Measurements from ENCODE around the gene AFDN.

Gene AFDN

DNA sequence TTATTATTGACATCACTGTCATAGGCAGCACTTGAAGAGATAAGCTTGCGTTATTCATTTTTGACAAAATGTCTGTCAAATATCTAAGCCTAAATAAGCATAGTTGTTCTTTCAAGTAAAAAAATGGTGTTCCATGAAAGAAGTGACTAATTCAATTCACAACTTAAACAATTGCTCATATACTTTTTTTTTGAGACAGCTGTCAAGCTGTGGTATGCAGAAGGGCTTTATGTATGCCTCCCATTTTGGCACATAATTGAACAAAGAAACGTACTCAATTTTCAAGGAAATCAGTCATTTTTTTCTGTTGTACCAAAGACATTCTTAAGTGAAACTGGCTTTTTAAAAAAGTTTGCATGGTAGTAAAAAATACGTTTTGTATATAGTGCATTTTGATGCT, 8.5 kb downstream of the AFDN start:
- Histone ChIP-seq H3K9me3 (ENCODE audit: insufficient read depth, low read depth, low read length) (no peaks in the 10 kb centered on the region), H3K27me3 (ENCODE audit: insufficient read depth, low read length, poor library complexity, severe bottlenecking) (no peaks in the 10 kb centered on the region), H3K9ac (ENCODE audit: low read depth, low read length, poor library complexity, severe bottlenecking) (no peak overlapping the region), H2AFZ (ENCODE audit: low read length) (no peak overlapping the region), H3K4me2 (ENCODE audit: low read depth, low read length, poor library complexity, severe bottlenecking) (no peak overlapping the region), H3F3A (ENCODE audit: low read depth) (no peaks in the 10 kb centered on the region), H3K79me2 (ENCODE audit: insufficient read depth, low read length) (no peaks in the 10 kb centered on the region), H3K9me2 (replicated peaks; ENCODE audit: low read depth, low read length) (no peaks in the 10 kb centered on the region), H3K4me1 (ENCODE audit: insufficient read depth, low read length, poor library complexity, severe bottlenecking) (no peaks in the 10 kb centered on the region), H4K20me1 (ENCODE audit: insufficient read depth, low read length, poor library complexity, severe bottlenecking) (no peaks in the 10 kb centered on the region), H3K36me3 (ENCODE audit: insufficient read depth, low read length) (no peaks in the 10 kb centered on the region), H3K4me3 (ENCODE audit: low read length, poor library complexity, severe bottlenecking) (no peak overlapping the region)
- TF ChIP-seq, protein P1, sequence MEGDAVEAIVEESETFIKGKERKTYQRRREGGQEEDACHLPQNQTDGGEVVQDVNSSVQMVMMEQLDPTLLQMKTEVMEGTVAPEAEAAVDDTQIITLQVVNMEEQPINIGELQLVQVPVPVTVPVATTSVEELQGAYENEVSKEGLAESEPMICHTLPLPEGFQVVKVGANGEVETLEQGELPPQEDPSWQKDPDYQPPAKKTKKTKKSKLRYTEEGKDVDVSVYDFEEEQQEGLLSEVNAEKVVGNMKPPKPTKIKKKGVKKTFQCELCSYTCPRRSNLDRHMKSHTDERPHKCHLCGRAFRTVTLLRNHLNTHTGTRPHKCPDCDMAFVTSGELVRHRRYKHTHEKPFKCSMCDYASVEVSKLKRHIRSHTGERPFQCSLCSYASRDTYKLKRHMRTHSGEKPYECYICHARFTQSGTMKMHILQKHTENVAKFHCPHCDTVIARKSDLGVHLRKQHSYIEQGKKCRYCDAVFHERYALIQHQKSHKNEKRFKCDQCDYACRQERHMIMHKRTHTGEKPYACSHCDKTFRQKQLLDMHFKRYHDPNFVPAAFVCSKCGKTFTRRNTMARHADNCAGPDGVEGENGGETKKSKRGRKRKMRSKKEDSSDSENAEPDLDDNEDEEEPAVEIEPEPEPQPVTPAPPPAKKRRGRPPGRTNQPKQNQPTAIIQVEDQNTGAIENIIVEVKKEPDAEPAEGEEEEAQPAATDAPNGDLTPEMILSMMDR (conservative IDR thresholded peaks at IDR 0.05; ENCODE audit: low read length): no peak
- TF ChIP-seq EZH2phosphoT487 (IDR thresholded peaks at IDR 0.05; ENCODE audit: borderline replicate concordance): no peak

DNA sequence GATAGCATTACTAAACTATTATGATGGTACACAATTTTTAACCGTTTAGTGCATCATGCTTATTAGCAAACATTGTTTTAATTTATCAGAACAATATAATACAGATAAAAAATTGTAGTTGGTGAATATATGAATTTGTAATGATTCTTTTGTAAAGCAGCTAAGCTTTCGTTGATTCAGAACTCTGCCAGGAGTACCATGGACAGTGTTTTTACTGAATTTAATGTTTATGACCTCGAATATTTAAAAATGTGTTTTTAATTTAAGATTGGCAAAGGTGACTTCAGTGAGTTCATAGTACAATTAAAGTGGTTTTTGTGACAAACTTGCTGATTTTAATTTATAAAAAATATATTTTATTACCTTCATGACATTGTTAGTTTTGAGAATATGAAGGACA, 10.0 kb downstream of the AFDN start:
- Histone ChIP-seq H3K9ac (ENCODE audit: low read depth, low read length, poor library complexity, severe bottlenecking) (no peak overlapping the region), H3K9me2 (replicated peaks; ENCODE audit: low read depth, low read length) (no peaks in the 10 kb centered on the region), H3K4me1 (ENCODE audit: insufficient read depth, low read length, poor library complexity, severe bottlenecking) (no peaks in the 10 kb centered on the region), H3K36me3 (ENCODE audit: insufficient read depth, low read length) (no peaks in the 10 kb centered on the region), H2AFZ (ENCODE audit: low read length) (no peak overlapping the region), H3K27me3 (ENCODE audit: insufficient read depth, low read length, poor library complexity, severe bottlenecking) (no peaks in the 10 kb centered on the region), H3K4me2 (ENCODE audit: low read depth, low read length, poor library complexity, severe bottlenecking) (no peak overlapping the region), H3K79me2 (ENCODE audit: insufficient read depth, low read length) (no peaks in the 10 kb centered on the region), H3F3A (ENCODE audit: low read depth) (no peaks in the 10 kb centered on the region), H4K20me1 (ENCODE audit: insufficient read depth, low read length, poor library complexity, severe bottlenecking) (no peaks in the 10 kb centered on the region), H3K9me3 (ENCODE audit: insufficient read depth, low read depth, low read length) (no peaks in the 10 kb centered on the region), H3K4me3 (ENCODE audit: low read length, poor library complexity, severe bottlenecking) (no peak overlapping the region)
- TF ChIP-seq, protein P1 (conservative IDR thresholded peaks at IDR 0.05; ENCODE audit: low read length): no peak
- no peak for TF ChIP-seq EZH2phosphoT487 (IDR thresholded peaks at IDR 0.05; ENCODE audit: borderline replicate concordance)

DNA sequence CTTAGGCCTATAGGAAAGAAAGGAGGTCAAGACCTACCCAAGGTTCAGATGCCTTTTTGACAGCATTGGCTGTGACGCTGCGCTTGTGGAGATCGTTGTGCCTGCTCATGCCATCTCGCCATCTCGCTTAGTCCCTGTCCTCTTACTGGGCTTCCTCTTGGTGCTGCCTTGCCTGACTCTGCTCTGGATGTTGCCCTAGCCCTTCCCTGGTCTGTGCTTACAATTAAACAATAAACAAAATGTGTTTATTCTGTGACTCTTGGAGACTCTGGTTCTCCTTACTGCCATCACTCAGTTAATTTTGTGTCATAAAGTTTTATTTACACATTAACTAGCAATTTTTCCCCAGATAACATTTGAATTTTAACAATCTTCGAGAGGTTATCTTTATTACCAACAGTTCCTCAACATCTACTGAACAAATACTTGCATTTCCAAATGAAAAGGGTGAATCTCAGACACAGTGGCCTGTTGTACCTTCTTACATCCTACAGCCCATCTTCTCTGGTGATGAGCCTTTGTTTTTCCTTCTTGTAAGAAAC, 11.6 kb downstream of the AFDN start:
- Histone ChIP-seq H4K20me1 (ENCODE audit: insufficient read depth, low read length, poor library complexity, severe bottlenecking) (no peaks in the 10 kb centered on the region), H3K4me1 (ENCODE audit: insufficient read depth, low read length, poor library complexity, severe bottlenecking) (no peaks in the 10 kb centered on the region), H3F3A (ENCODE audit: low read depth) (no peaks in the 10 kb centered on the region), H3K4me2 (ENCODE audit: low read depth, low read length, poor library complexity, severe bottlenecking) (no peak overlapping the region), H3K27me3 (ENCODE audit: insufficient read depth, low read length, poor library complexity, severe bottlenecking) (no peaks in the 10 kb centered on the region), H3K79me2 (ENCODE audit: insufficient read depth, low read length) (no peaks in the 10 kb centered on the region), H3K4me3 (ENCODE audit: low read length, poor library complexity, severe bottlenecking) (no peak overlapping the region), H3K9me3 (ENCODE audit: insufficient read depth, low read depth, low read length) (no peaks in the 10 kb centered on the region), H2AFZ (ENCODE audit: low read length) (no peak overlapping the region), H3K9me2 (replicated peaks; ENCODE audit: low read depth, low read length) (no peaks in the 10 kb centered on the region), H3K9ac (ENCODE audit: low read depth, low read length, poor library complexity, severe bottlenecking) (no peak overlapping the region), H3K36me3 (ENCODE audit: insufficient read depth, low read length) (no peaks in the 10 kb centered on the region)
- TF ChIP-seq, protein P1 (conservative IDR thresholded peaks at IDR 0.05; ENCODE audit: low read length): no peak
- no peak for TF ChIP-seq EZH2phosphoT487 (IDR thresholded peaks at IDR 0.05; ENCODE audit: borderline replicate concordance)
